Stimulated activated naive CD8-positive, alpha-beta T cell treated with anti-CD3 and anti-CD28 coated beads, Interleukin-15, amount 100 ng/mL, for 72 hours (primary cell): ENCODE data around the gene DPP9.
A peak's percentile ranks its signal among the peaks of the same experiment; 100 is the strongest.
"Not testable (repeated sequence)": the region's sequence is repeated elsewhere in the genome, so short reads cannot be mapped to it uniquely, and the experiment has no call there.

Experiments used
- ATAC-seq: fragments of 150-1000 bp; cut with Tn5 transposase; 2 replicates; pipeline ENCODE4 v1.10.0; 2021; ENCODE audit warnings: mild to moderate bottlenecking, moderate library complexity
- DNase-seq, 2 donors: peaks; one replicate each; pipeline ENCODE4 v3.0.0; 2021 to 2022
- H3K27ac Mint-ChIP-seq, 2 donors: one replicate each; pipeline ENCODE4 v1.8.0; 2022; ENCODE audit warnings: mild to moderate bottlenecking in 2 of 2, mixed read lengths in 2 of 2, moderate library complexity in 2 of 2
- H3K27me3 Mint-ChIP-seq: one replicate; pipeline ENCODE4 v1.8.0; 2022; ENCODE audit warnings: mixed read lengths
- H3K4me1 Mint-ChIP-seq: one replicate; pipeline ENCODE4 v1.8.0; 2022; ENCODE audit warnings: mild to moderate bottlenecking, mixed read lengths
- H3K4me3 Mint-ChIP-seq, 2 donors: one replicate each; pipeline ENCODE4 v1.8.0; 2022; ENCODE audit warnings: mild to moderate bottlenecking in 2 of 2, mixed read lengths in 2 of 2, moderate library complexity in 1 of 2
- H3K9me3 Mint-ChIP-seq, 2 donors: one replicate each; pipeline ENCODE4 v1.8.0; 2022; ENCODE audit warnings: mixed read lengths in 2 of 2

DPP9 gene

GRCh38 chr19:4719499-4719866, 4.2 kb downstream of the DPP9 start:
- no peak for DNase-seq
- ATAC-seq, result no peak
- Mint-ChIP-seq H3K9me3 (no peaks in the 10 kb centered on the region), H3K27ac (no peak overlapping the region), H3K4me1 (peaks cover 42% of the 10 kb centered on the region), H3K4me3 (no peak overlapping the region), H3K27me3 (no peaks in the 10 kb centered on the region)

- Mint-ChIP-seq H3K4me1 (peaks cover 34% of the 10 kb centered on the region), H3K27ac (peak overlapping the region in 1 of 2 donors; percentile 59), H3K9me3 (no peaks in the 10 kb centered on the region), H3K4me3 (no peak overlapping the region), H3K27me3 (no peaks in the 10 kb centered on the region)
- no peak for ATAC-seq
- DNase-seq, result no peak
These were observed 5.5 kb downstream of the DPP9 start for GRCh38 chr19:4717966-4718701.

DNA sequence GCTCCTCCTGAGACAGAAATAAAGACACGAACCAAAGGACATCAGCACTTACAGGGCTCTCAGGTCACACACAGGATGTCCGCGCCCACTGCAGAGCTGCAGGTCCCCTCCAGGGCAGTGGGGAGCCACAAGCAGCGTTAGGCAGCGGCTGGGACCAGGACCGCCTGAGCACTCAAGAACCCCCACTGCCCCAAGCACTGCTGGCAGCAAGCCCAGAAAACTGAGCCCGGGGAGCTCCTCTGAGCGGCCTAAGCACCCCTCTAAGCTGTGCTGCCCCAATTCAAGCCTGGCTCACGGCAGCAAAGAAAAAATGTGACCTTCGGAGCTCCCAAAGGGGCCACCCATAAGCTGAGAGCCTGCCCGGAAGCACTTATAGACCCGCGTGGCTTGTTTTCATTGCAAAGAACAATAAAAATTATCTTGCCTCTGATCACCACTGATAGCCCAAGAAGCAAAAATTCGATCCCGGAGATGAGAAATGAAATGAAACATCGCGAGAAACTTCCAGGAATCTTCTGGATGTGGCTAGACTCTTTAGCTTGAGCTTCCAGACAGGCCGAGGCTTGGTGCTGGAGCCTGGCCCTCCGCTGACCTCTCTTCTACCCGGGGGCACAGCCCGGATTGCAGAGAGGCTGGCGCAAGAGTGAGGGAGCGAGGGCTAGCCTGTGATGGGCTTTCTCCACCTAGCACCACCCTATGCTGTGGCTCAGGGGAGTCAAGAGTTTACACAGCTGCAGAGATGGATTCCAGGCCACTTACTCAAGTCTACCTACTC, 6.3 kb downstream of the DPP9 start:
- no peaks in the 10 kb centered on the region for H3K27me3 Mint-ChIP-seq
- no peaks in the 10 kb centered on the region for H3K9me3 Mint-ChIP-seq
- H3K27ac Mint-ChIP-seq, result no peak overlapping the region
- DNase-seq (no peak), ATAC-seq (no peak)
- H3K4me3 Mint-ChIP-seq, result no peak overlapping the region
- peaks cover 29% of the 10 kb centered on the region for H3K4me1 Mint-ChIP-seq

- DNase-seq (no peak), ATAC-seq (no peak)
- no peaks in the 10 kb centered on the region for H3K27me3 Mint-ChIP-seq
- H3K27ac Mint-ChIP-seq, result peak overlapping the region in 1 of 2 donors; percentile 31
- H3K9me3 Mint-ChIP-seq, result no peaks in the 10 kb centered on the region
- H3K4me1 Mint-ChIP-seq, result peaks cover 18% of the 10 kb centered on the region
- no peak overlapping the region for H3K4me3 Mint-ChIP-seq
These were observed 8.0 kb downstream of the DPP9 start for GRCh38 chr19:4715529-4716221.

GRCh38 chr19:4715178-4715528, 8.5 kb downstream of the DPP9 start:
- H3K4me3 Mint-ChIP-seq, H3K27me3 Mint-ChIP-seq, H3K27ac Mint-ChIP-seq, ATAC-seq, H3K9me3 Mint-ChIP-seq, DNase-seq: not testable (repeated sequence)
- peaks cover 18% of the 10 kb centered on the region for H3K4me1 Mint-ChIP-seq

GRCh38 chr19:4714016-4714415, 9.6 kb downstream of the DPP9 start:
- H3K4me3 Mint-ChIP-seq, result no peak overlapping the region
- peaks cover 21% of the 10 kb centered on the region for H3K4me1 Mint-ChIP-seq
- no peak overlapping the region for H3K27ac Mint-ChIP-seq
- DNase-seq (no peak), ATAC-seq (no peak)
- no peaks in the 10 kb centered on the region for H3K27me3 Mint-ChIP-seq
- no peaks in the 10 kb centered on the region for H3K9me3 Mint-ChIP-seq

DNA sequence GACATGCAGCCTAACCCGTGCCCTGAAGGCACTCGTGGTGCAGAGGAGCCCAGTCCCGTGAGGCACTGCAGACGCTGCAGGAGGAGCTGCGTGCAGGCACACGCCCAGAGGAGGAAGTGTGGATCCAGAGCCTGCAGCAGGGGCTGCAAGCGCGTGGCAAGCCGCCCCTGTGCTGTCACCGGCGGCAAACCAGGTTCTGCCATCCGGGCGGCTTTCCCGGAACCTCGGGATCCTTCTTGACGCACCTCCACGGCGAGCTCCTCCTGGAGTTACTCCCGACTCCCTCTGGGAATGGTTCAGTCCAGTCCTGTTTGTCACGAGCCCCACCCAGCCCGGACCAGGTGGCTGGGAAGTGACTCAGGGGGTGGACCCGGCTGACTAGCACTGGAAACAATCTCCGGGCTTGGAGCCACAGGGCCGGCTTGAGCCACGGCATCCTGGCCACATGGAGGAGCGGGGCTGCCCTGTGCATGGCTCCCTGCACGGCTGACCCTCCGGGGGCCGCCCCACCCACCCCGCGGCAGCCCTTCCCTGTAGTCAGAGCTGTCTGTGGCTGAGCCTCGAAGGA, 10.2 kb downstream of the DPP9 start:
- no peak for ATAC-seq
- no peaks in the 10 kb centered on the region for H3K9me3 Mint-ChIP-seq
- H3K27ac Mint-ChIP-seq, result no peak overlapping the region
- peaks cover 22% of the 10 kb centered on the region for H3K4me1 Mint-ChIP-seq
- DNase-seq, result no peak
- no peaks in the 10 kb centered on the region for H3K27me3 Mint-ChIP-seq
- no peak overlapping the region for H3K4me3 Mint-ChIP-seq

DNA sequence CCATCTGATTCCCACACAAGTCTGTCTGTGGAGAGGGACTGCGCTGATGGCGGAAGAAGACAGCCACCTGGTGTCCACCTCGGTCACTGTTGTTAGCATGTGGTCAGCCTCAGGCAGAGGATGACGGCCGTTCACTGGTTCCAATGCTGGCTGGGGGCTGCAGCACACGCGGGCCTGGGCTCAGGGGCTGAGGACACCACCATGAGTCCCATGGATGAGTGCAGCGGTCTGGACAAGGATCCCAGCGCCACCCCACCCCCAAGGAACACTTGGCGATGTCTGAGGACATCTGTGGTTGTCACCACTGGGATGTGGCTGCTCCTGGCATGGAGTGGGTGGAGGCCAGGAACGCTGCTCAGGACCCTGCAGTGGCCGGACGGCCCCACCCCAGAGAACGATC, 10.9 kb downstream of the DPP9 start:
- Mint-ChIP-seq H3K9me3 (no peaks in the 10 kb centered on the region), H3K27me3 (no peaks in the 10 kb centered on the region), H3K4me3 (no peak overlapping the region), H3K4me1 (peaks cover 22% of the 10 kb centered on the region), H3K27ac (peak overlapping the region in 1 of 2 donors; percentile 76)
- no peak for DNase-seq
- ATAC-seq, result no peak

- no peaks in the 10 kb centered on the region for H3K9me3 Mint-ChIP-seq
- peaks cover 22% of the 10 kb centered on the region for H3K4me1 Mint-ChIP-seq
- DNase-seq (no peak), ATAC-seq (no peak)
- peak overlapping the region in 1 of 2 donors; percentile 59 for H3K27ac Mint-ChIP-seq
- H3K27me3 Mint-ChIP-seq, result no peaks in the 10 kb centered on the region
- H3K4me3 Mint-ChIP-seq, result no peak overlapping the region
These were observed 12.4 kb downstream of the DPP9 start for GRCh38 chr19:4711211-4711610.

GRCh38 chr19:4710281-4710600, 13.4 kb downstream of the DPP9 start:
- peak overlapping the region; percentile 27 to 76 for H3K27ac Mint-ChIP-seq
- DNase-seq (no peak), ATAC-seq (no peak)
- H3K4me3 Mint-ChIP-seq, result no peak overlapping the region
- no peaks in the 10 kb centered on the region for H3K9me3 Mint-ChIP-seq
- H3K27me3 Mint-ChIP-seq, result no peaks in the 10 kb centered on the region
- H3K4me1 Mint-ChIP-seq, result peaks cover 22% of the 10 kb centered on the region

- Mint-ChIP-seq H3K4me3 (no peak overlapping the region), H3K9me3 (no peaks in the 10 kb centered on the region), H3K4me1 (peaks cover 22% of the 10 kb centered on the region), H3K27me3 (no peaks in the 10 kb centered on the region), H3K27ac (peak overlapping the region; percentile 72 to 76)
- no peak for ATAC-seq
- DNase-seq, result no peak
These were observed 14.0 kb downstream of the DPP9 start for GRCh38 chr19:4709440-4710280.

GRCh38 chr19:4707956-4708650, 15.5 kb downstream of the DPP9 start:
- Mint-ChIP-seq H3K9me3 (no peaks in the 10 kb centered on the region), H3K27ac (no peak overlapping the region), H3K27me3 (no peaks in the 10 kb centered on the region), H3K4me1 (peaks cover 22% of the 10 kb centered on the region), H3K4me3 (no peak overlapping the region)
- no peak for DNase-seq
- no peak for ATAC-seq

DNA sequence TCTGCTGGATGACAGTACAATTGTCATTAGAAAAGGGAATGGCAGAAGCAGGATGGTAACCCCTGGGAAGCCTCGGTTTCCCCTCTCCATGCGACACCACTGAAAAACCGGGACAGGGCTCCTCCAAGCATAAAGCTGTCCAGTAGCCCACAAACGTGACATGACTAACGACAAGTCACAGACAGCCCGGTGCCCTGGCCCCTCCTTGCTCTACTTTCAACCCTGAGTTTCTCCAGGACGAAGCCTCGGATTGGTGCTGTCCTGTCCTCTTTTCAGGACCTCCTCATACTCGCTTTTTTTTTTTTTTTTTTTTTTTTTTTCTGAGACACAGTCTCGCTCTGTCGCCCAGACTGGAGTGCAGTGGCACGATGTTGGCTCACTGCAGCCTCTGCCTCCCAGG, 16.3 kb downstream of the DPP9 start:
- Mint-ChIP-seq H3K4me3 (no peak overlapping the region), H3K27ac (no peak overlapping the region), H3K4me1 (peaks cover 22% of the 10 kb centered on the region), H3K27me3 (no peaks in the 10 kb centered on the region), H3K9me3 (no peaks in the 10 kb centered on the region)
- DNase-seq (no peak), ATAC-seq (no peak)

DNA sequence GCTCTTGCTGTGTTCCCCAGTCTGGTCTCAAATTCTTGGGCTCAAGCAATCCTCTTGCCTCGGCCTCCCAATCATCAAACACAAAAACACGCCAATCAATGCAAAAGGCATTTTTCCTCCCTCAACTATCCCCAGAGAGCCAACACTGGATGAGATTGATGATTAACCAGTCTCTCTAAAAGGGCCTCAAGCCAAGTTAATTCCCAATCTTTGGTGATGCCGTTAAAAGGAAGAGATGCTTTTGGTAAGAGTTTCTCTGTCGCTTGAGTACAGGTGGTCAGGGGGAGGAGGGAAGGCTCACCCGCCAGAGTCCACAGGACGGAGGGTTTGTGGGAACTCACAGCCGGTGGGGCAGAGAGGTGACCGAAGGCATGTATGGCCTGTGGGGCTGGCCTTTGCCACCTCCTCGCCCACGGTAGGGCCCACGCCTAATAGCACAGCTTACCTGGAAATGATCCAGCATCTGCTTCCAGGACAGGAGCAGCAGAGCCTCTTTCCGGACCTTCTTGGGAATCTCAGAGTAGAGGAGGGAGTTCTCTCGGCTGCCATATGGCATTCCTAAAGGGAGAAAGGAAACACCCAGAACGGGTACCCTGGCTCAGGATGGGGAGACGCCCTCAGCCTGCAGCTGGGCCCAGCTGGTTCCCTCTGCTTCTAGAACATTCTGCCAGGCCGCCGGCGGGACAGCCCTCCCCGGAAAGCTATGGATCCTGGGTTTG, 18.1 kb downstream of the DPP9 start:
- H3K4me1 Mint-ChIP-seq, result peaks cover 16% of the 10 kb centered on the region
- peak overlapping the region in 1 of 2 donors; percentile 57 for H3K27ac Mint-ChIP-seq

More for the DNA sequence above, 18.1 kb downstream of the DPP9 start:
- no peak for DNase-seq
- H3K4me3 Mint-ChIP-seq, result no peak overlapping the region
- ATAC-seq, result no peak
- H3K9me3 Mint-ChIP-seq, result no peaks in the 10 kb centered on the region
- H3K27me3 Mint-ChIP-seq, result no peaks in the 10 kb centered on the region
